NT2/D1 (cell line): ENCODE data around the gene HRH2.

ENCODE experiments used
- DNase-seq: peaks from one replicate; pipeline ENCODE4 v3.0.0-alpha.2; 2011; ENCODE audit warnings: low read depth, low spot score
- H3K27me3 ChIP-seq: 2 replicates; pipeline ENCODE4 v1.6.0; 2011; ENCODE audit warnings: mild to moderate bottlenecking; ENCODE audit not compliant: insufficient read length, insufficient read depth
- H3K36me3 ChIP-seq: 2 replicates; pipeline ENCODE4 v1.6.1; 2011; ENCODE audit warnings: mild to moderate bottlenecking, low read length, mixed read lengths; ENCODE audit not compliant: insufficient read depth, insufficient read length
- H3K4me1 ChIP-seq: 2 replicates; pipeline ENCODE4 v1.5.1; 2011; ENCODE audit not compliant: insufficient read depth, insufficient read length
- H3K4me3 ChIP-seq: 2 replicates; pipeline ENCODE4 v1.5.1; 2011; ENCODE audit warnings: low read depth; ENCODE audit not compliant: insufficient read length
- H3K9ac ChIP-seq: 2 replicates; pipeline ENCODE4 v1.6.0; 2011; ENCODE audit warnings: low read depth; ENCODE audit not compliant: insufficient read length
- H3K9me3 ChIP-seq: 2 replicates; pipeline ENCODE4 v1.5.1; 2011; ENCODE audit warnings: mild to moderate bottlenecking, low read length; ENCODE audit not compliant: insufficient read depth
- SUZ12 ChIP-seq: IDR thresholded peaks from 2 replicates; pipeline ENCODE4 v1.6.1; 2011; ENCODE audit not compliant: insufficient read length, insufficient read depth; ENCODE audit errors: extremely low read depth
- YY1 ChIP-seq: IDR thresholded peaks from 2 replicates; pipeline ENCODE4 v1.6.1; 2011; ENCODE audit not compliant: insufficient read length, insufficient read depth
- ZNF274 ChIP-seq: IDR thresholded peaks from 2 replicates; pipeline ENCODE4 v1.6.1; 2011; ENCODE audit warnings: mild to moderate bottlenecking, low read depth, low read length

Gene HRH2

GRCh38 chr5:175742290-175742994 lies 84.6 kb downstream of the HRH2 start:
- TF ChIP-seq YY1 (no peak), SUZ12 (no peak), ZNF274 (no peak)
- Histone ChIP-seq H3K4me1 (peaks cover 3% of the 10 kb centered on the region), H3K27me3 (no peaks in the 10 kb centered on the region), H3K4me3 (no peak overlapping the region), H3K9ac (no peak overlapping the region), H3K36me3 (no peaks in the 10 kb centered on the region), H3K9me3 (no peaks in the 10 kb centered on the region)
- no peak for DNase-seq

- peak; percentile 18 for DNase-seq
- no peaks in the 10 kb centered on the region for H3K9me3 ChIP-seq
- TF ChIP-seq SUZ12 (no peak), YY1 (no peak), ZNF274 (no peak)
- H3K9ac ChIP-seq = no peak overlapping the region
- no peaks in the 10 kb centered on the region for H3K27me3 ChIP-seq
- H3K4me1 ChIP-seq = peaks cover 3% of the 10 kb centered on the region
- no peaks in the 10 kb centered on the region for H3K36me3 ChIP-seq
- no peak overlapping the region for H3K4me3 ChIP-seq
Measured at GRCh38 chr5:175743676-175744210, 85.9 kb downstream of the HRH2 start.

- Histone ChIP-seq H3K27me3 (no peaks in the 10 kb centered on the region), H3K4me1 (peaks cover 3% of the 10 kb centered on the region), H3K9me3 (no peaks in the 10 kb centered on the region), H3K9ac (no peak overlapping the region), H3K36me3 (no peaks in the 10 kb centered on the region), H3K4me3 (no peak overlapping the region)
- no peak for DNase-seq
- no peak for TF ChIP-seq YY1
Measured at GRCh38 chr5:175745210-175745609, 87.3 kb downstream of the HRH2 start.

- peaks cover 1% of the 10 kb centered on the region for H3K4me1 ChIP-seq
- no peak overlapping the region for H3K4me3 ChIP-seq
- TF ChIP-seq ZNF274 = no peak
- TF ChIP-seq YY1 = no peak
- TF ChIP-seq SUZ12 = no peak
- H3K9me3 ChIP-seq = no peaks in the 10 kb centered on the region
- H3K36me3 ChIP-seq = no peaks in the 10 kb centered on the region
- no peaks in the 10 kb centered on the region for H3K27me3 ChIP-seq
- DNase-seq = no peak
- H3K9ac ChIP-seq = no peak overlapping the region
Measured at GRCh38 chr5:175746851-175747250, 89.0 kb downstream of the HRH2 start.

GRCh38 chr5:175747539-175748060 lies 89.7 kb downstream of the HRH2 start:
- H3K4me3 ChIP-seq = no peak overlapping the region
- H3K9me3 ChIP-seq = no peaks in the 10 kb centered on the region
- no peak for TF ChIP-seq YY1
- no peak for TF ChIP-seq ZNF274
- no peaks in the 10 kb centered on the region for H3K27me3 ChIP-seq
- peaks cover 4% of the 10 kb centered on the region for H3K4me1 ChIP-seq
- H3K9ac ChIP-seq = no peak overlapping the region
- H3K36me3 ChIP-seq = no peaks in the 10 kb centered on the region
- DNase-seq = no peak

GRCh38 chr5:175748650-175749049 lies 90.8 kb downstream of the HRH2 start:
- no peaks in the 10 kb centered on the region for H3K36me3 ChIP-seq
- H3K9ac ChIP-seq = no peak overlapping the region
- peaks cover 8% of the 10 kb centered on the region for H3K4me1 ChIP-seq
- no peak for TF ChIP-seq ZNF274
- TF ChIP-seq SUZ12 = no peak
- TF ChIP-seq YY1 = no peak
- no peaks in the 10 kb centered on the region for H3K27me3 ChIP-seq
- H3K9me3 ChIP-seq = no peaks in the 10 kb centered on the region
- no peak for DNase-seq
- H3K4me3 ChIP-seq = no peak overlapping the region

GRCh38 chr5:175749591-175749990 lies 91.7 kb downstream of the HRH2 start:
- Histone ChIP-seq H3K27me3 (no peaks in the 10 kb centered on the region), H3K9ac (no peak overlapping the region), H3K36me3 (no peaks in the 10 kb centered on the region), H3K4me3 (no peak overlapping the region), H3K9me3 (no peaks in the 10 kb centered on the region), H3K4me1 (peaks cover 8% of the 10 kb centered on the region)
- no peak for TF ChIP-seq SUZ12
- TF ChIP-seq YY1 = no peak
- no peak for TF ChIP-seq ZNF274
- DNase-seq = no peak
